Measurements from ENCODE around the gene FNDC3B.

- TF ChIP-seq JUND (IDR thresholded peaks at IDR 0.05) (no peak), CTCF (IDR thresholded peaks at IDR 0.05; ENCODE audit: low read depth, low read length, missing input control) (no peak), EGR1 (IDR thresholded peaks at IDR 0.05; ENCODE audit: low read depth in 2 of 2) (no peak), YY1 (IDR thresholded peaks at IDR 0.05) (no peak), GABPA (IDR thresholded peaks at IDR 0.05 in 1 of 2, conservative IDR thresholded peaks at IDR 0.05 in 1 of 2) (no peak), SP1 (IDR thresholded peaks at IDR 0.05) (no peak), RAD21 (IDR thresholded peaks at IDR 0.05) (no peak)
- TF ChIP-seq, protein P1, sequence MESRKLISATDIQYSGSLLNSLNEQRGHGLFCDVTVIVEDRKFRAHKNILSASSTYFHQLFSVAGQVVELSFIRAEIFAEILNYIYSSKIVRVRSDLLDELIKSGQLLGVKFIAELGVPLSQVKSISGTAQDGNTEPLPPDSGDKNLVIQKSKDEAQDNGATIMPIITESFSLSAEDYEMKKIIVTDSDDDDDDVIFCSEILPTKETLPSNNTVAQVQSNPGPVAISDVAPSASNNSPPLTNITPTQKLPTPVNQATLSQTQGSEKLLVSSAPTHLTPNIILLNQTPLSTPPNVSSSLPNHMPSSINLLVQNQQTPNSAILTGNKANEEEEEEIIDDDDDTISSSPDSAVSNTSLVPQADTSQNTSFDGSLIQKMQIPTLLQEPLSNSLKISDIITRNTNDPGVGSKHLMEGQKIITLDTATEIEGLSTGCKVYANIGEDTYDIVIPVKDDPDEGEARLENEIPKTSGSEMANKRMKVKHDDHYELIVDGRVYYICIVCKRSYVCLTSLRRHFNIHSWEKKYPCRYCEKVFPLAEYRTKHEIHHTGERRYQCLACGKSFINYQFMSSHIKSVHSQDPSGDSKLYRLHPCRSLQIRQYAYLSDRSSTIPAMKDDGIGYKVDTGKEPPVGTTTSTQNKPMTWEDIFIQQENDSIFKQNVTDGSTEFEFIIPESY (IDR thresholded peaks at IDR 0.05): no peak
- TF ChIP-seq, protein P2, sequence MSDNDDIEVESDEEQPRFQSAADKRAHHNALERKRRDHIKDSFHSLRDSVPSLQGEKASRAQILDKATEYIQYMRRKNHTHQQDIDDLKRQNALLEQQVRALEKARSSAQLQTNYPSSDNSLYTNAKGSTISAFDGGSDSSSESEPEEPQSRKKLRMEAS (IDR thresholded peaks at IDR 0.05): no peak
- TF ChIP-seq, protein P3, sequence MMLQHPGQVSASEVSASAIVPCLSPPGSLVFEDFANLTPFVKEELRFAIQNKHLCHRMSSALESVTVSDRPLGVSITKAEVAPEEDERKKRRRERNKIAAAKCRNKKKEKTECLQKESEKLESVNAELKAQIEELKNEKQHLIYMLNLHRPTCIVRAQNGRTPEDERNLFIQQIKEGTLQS (IDR thresholded peaks at IDR 0.05): no peak
Measured at GRCh38 chr3:172286548-172287148, 247.3 kb downstream of the FNDC3B start.

Measured in liver (tissue), 3 donors.